Transverse colon (tissue), 4 donors: ENCODE data around the gene PDHX. TPM values are rescaled to one million over a fixed set of nuclear protein-coding genes. Genes with fewer than 3 reads are reported as not detected.
"Not testable (repeated sequence)": the region's sequence is repeated elsewhere in the genome, so short reads cannot be mapped to it uniquely, and the experiment has no call there.

Source experiments
- DNase-seq: peaks from one replicate; pipeline ENCODE4 v3.0.0-alpha.2; 2019
- H3K27ac ChIP-seq, 4 donors: fragments of 200-600 bp; sonication (generic); 2 replicates each; pipeline ENCODE4 v1.5.1; 2016 to 2018; ENCODE audit warnings: inconsistent platforms in 4 of 4
- H3K27me3 ChIP-seq: fragments of 200-600 bp; sonication (generic); 2 replicates; pipeline ENCODE4 v1.5.1; 2017; ENCODE audit warnings: inconsistent platforms
- H3K36me3 ChIP-seq, 4 donors: fragments of 200-600 bp; sonication (generic); 2 replicates each; pipeline ENCODE4 v1.5.1; 2017 to 2019; ENCODE audit warnings: inconsistent platforms in 4 of 4
- H3K4me1 ChIP-seq, 4 donors: fragments of 200-600 bp; sonication (generic); 2 replicates each; pipeline ENCODE4 v1.5.1; 2017 to 2020; ENCODE audit warnings: inconsistent platforms in 4 of 4
- H3K4me3 ChIP-seq, 4 donors: fragments of 200-600 bp; sonication (generic); 1 replicate in 1 of 4; 2 replicates in 3 of 4; pipeline versions ENCODE4 v1.5.1 to v1.6.1; 2017 to 2019; ENCODE audit warnings: inconsistent platforms in 4 of 4
- H3K9me3 ChIP-seq, 2 donors: fragments of 200-600 bp; sonication (generic); 2 replicates each; pipeline ENCODE4 v1.5.1; 2017 to 2019; ENCODE audit warnings: inconsistent platforms in 2 of 2
- CTCF ChIP-seq, 5 experiments: fragments of 200-600 bp in 3 of 5; fragments of 450-650 bp in 2 of 5; sonication (generic) in 3 of 5; IDR thresholded peaks; 1 replicate in 2 of 5; 2 replicates in 3 of 5; pipeline ENCODE4 v1.5.1; 2016 to 2017; ENCODE audit warnings: antibody characterized with exemption in 5 of 5, inconsistent platforms in 3 of 5, mild to moderate bottlenecking in 2 of 5, moderate library complexity in 1 of 5
- EP300 ChIP-seq: sonication (generic); formaldehyde crosslinking; IDR thresholded peaks from one replicate; pipeline ENCODE4 v1.6.1; 2017; ENCODE audit warnings: antibody characterized with exemption, low read depth
- POLR2A ChIP-seq: fragments of 450-650 bp; IDR thresholded peaks from one replicate; pipeline ENCODE4 v1.6.1; 2016; ENCODE audit warnings: antibody characterized with exemption, mild to moderate bottlenecking, moderate library complexity
- POLR2AphosphoS5 ChIP-seq, 3 donors: sonication (generic); formaldehyde crosslinking; IDR thresholded peaks; one replicate each; pipeline ENCODE4 v1.6.1; 2016; ENCODE audit warnings: antibody characterized with exemption in 3 of 3
- WGBS, 2 donors: methylation state at CpG; one replicate each; pipeline ENCODE4 v1.1.5; 2018; ENCODE audit warnings: low coverage in 1 of 2; 5-methylcytosine and 5-hydroxymethylcytosine counted together
- in situ Hi-C, 4 donors: fragments of 200-750 bp; cut with MboI; loops; one replicate each; pipeline versions ENCODE4 v1.15.0 to v1.15.1; 2017; ENCODE audit warnings: low sequenced_read_pairs in 3 of 4, low pct_ligation_motif_present in 1 of 4, low pct_unique_long_range_greater_than_20kb in 1 of 4
- intact Hi-C: fragments of 100-400 bp; cut with DNase I; formaldehyde crosslinking; loops from one replicate; pipeline ENCODE4 v1.15.1; 2023; ENCODE audit warnings: low total_unique reads
- total RNA-seq, 4 donors: library from RNA; depleted of rRNA; stranded (reverse); fragments of >200 nt; gene quantifications; one replicate each; pipeline ENCODE4 v1.1.0, GENCODE V29; 2016

PDHX gene
- total RNA-seq, 4 donors from 2014 or later, result 26.7 to 37.0 (median 36.7) TPM

- intact Hi-C loops (no loop called here), in situ Hi-C loops (no loop called here)
- no peaks in the 10 kb centered on the region for H3K36me3 ChIP-seq
- H3K4me3 ChIP-seq, result no peak overlapping the region
- H3K27ac ChIP-seq, result no peak overlapping the region
- 90 to 100% methylated on average over 1 of the region's 1 CpG for WGBS, 2 donors
- no peak for DNase-seq
- H3K27me3 ChIP-seq, result no peaks in the 10 kb centered on the region
- TF ChIP-seq POLR2A (no peak), POLR2AphosphoS5 (IDR thresholded peaks at IDR 0.05) (no peak), CTCF (IDR thresholded peaks at IDR 0.05) (no peak), EP300 (no peak)
- H3K4me1 ChIP-seq, result peaks cover 5 to 12% (median 6%) of the 10 kb centered on the region in 4 donors
- no peaks in the 10 kb centered on the region for H3K9me3 ChIP-seq
Measured at GRCh38 chr11:34910817-34911216, 5.6 kb upstream of the PDHX start.

DNA sequence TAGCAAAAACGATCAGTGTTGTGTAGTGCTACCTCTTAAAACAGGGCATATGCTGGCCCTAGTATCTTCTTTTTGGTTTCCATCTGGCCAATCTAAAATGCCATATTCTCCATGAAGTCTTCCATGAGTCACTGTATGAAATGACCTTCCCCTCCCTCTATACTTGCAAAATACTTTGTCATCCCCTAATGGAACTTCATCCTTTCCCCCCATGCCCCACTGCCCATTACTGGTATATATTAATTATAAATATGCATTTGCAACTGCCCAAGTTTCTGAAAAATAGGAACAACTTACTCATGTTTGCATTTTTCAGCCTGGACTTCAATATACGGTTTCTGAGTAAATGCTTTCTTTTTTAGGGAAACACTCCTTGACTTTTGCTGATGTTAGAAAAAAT is 4.7 kb upstream of the PDHX start:
- DNase-seq, result no peak
- no peaks in the 10 kb centered on the region for H3K27me3 ChIP-seq
- no peak for TF ChIP-seq EP300
- no peak for TF ChIP-seq CTCF (IDR thresholded peaks at IDR 0.05)
- TF ChIP-seq POLR2A, result no peak
- no peak for TF ChIP-seq POLR2AphosphoS5 (IDR thresholded peaks at IDR 0.05)
- no peaks in the 10 kb centered on the region for H3K36me3 ChIP-seq
- H3K9me3 ChIP-seq, result no peaks in the 10 kb centered on the region
- intact Hi-C loops (no loop called here), in situ Hi-C loops (no loop called here)
- H3K4me3 ChIP-seq, result no peak overlapping the region
- H3K4me1 ChIP-seq, result peaks cover 5 to 12% (median 7%) of the 10 kb centered on the region in 4 donors
- H3K27ac ChIP-seq, result no peak overlapping the region
- 88 to 94% methylated on average over 2 of the region's 2 CpGs for WGBS, 2 donors

- H3K36me3 ChIP-seq, DNase-seq, in situ Hi-C loops, H3K9me3 ChIP-seq, H3K27me3 ChIP-seq, H3K27ac ChIP-seq, H3K4me3 ChIP-seq, intact Hi-C loops: not testable (repeated sequence)
- peaks cover 9 to 29% (median 21%) of the 10 kb centered on the region in 4 donors for H3K4me1 ChIP-seq
- 86 to 99% methylated on average over 5 to 10 of the region's 10 CpGs for WGBS, 2 donors
Measured at GRCh38 chr11:34913556-34913955, 2.9 kb upstream of the PDHX start.

GRCh38 chr11:34915136-34916014 is 1.0 kb upstream of the PDHX start:
- H3K9me3 ChIP-seq, result no peaks in the 10 kb centered on the region
- WGBS, 2 donors, result 7 to 47% methylated on average over 6 to 34 of the region's 34 CpGs
- in situ Hi-C loops, result no loop called here
- peak overlapping the region; percentile 93 to 96 (median 96) for H3K27ac ChIP-seq
- H3K4me3 ChIP-seq, result peak overlapping the region; percentile 77 to 84 (median 80)
- TF ChIP-seq POLR2A (peak; percentile 59), CTCF (IDR thresholded peaks at IDR 0.05) (no peak)
- intact Hi-C loops, result no loop called here
- no peaks in the 10 kb centered on the region for H3K36me3 ChIP-seq
- H3K27me3 ChIP-seq, result no peaks in the 10 kb centered on the region
- peaks cover 9 to 30% (median 21%) of the 10 kb centered on the region in 4 donors for H3K4me1 ChIP-seq
- DNase-seq, result no peak
